HCT116 (cell line): ENCODE measurements around the gene EVX2. TPM values are rescaled to one million over a fixed set of nuclear protein-coding genes. Genes with fewer than 3 reads are reported as not detected.

Experiments used
- ATAC-seq: fragments of 200-7000 bp; cut with Tn5 transposase; 2 replicates; pipeline ENCODE4 v1.9.1; 2020; ENCODE audit warnings: mild to moderate bottlenecking, moderate library complexity
- BruUV-seq: library from RNA; stranded (reverse); fragments of 400-500 nt; replicated peaks from 2 replicates; lab custom pipeline; 2021; lab: Mats Ljungman, UMichigan
- CTCF ChIA-PET: fragments of 300-600 bp; sonication (Branson Sonifier 250); formaldehyde crosslinking; loops from one replicate; lab custom pipeline; 2021; ENCODE audit warnings: antibody characterized with exemption; lab: Charles Lee
- POLR2A ChIA-PET: fragments of 300-600, 350-600 bp; sonication (Branson Sonifier 250); formaldehyde crosslinking; loops from one replicate; lab custom pipeline; 2021; ENCODE audit warnings: antibody characterized with exemption; lab: Charles Lee
- RAD21 ChIA-PET, 2 experiments: fragments of 300-600 bp; sonication (Branson Sonifier 250); formaldehyde crosslinking; loops; one replicate each; lab custom pipeline; 2023; ENCODE audit warnings: low total read pairs in 2 of 2; ENCODE audit not compliant: uncharacterized antibody in 2 of 2, unreplicated experiment in 2 of 2, low non-redundant PET in 1 of 2; lab: Charles Lee
- DNase-seq: peaks from one replicate; pipeline ENCODE4 v3.0.0-alpha.2; 2010; ENCODE audit warnings: low read depth, low spot score
- H2AFZ ChIP-seq: fragments of 200-600 bp; shearing (Covaris generic), sonication (generic); 2 replicates; pipeline ENCODE4 v1.6.1; 2017; ENCODE audit warnings: low read depth, mixed run types, mixed read lengths, antibody characterized with exemption, low read length; ENCODE audit not compliant: poor library complexity, severe bottlenecking
- H3K27ac ChIP-seq: 2 replicates; pipeline ENCODE4 v1.5.1; 2012; ENCODE audit warnings: low read depth, low read length
- H3K27me3 ChIP-seq: fragments of 200-600 bp; sonication (generic); 2 replicates; pipeline ENCODE4 v1.6.1; 2016; ENCODE audit warnings: mixed run types, low read length, mixed read lengths; ENCODE audit not compliant: insufficient read depth
- H3K36me3 ChIP-seq, 2 experiments: fragments of 200-500 bp in 1 of 2; fragments of 200-600 bp in 1 of 2; sonication (Bioruptor generic) in 1 of 2; sonication (generic) in 1 of 2; 2 replicates each; pipeline versions ENCODE4 v1.5.1 to v1.6.1; 2014 to 2016; ENCODE audit warnings: low read length in 2 of 2, inconsistent platforms in 1 of 2, mixed read lengths in 1 of 2, mixed run types in 1 of 2; ENCODE audit not compliant: insufficient read depth in 2 of 2, control insufficient read depth in 1 of 2
- H3K4me1 ChIP-seq, 2 experiments: fragments of 200-600 bp in 1 of 2; sonication (generic) in 1 of 2; 2 replicates each; pipeline versions ENCODE4 v1.5.1 to v1.6.1; 2012 to 2017; ENCODE audit warnings: low read length in 2 of 2, inconsistent platforms in 1 of 2, mild to moderate bottlenecking in 1 of 2, mixed read lengths in 1 of 2, mixed run types in 1 of 2, moderate library complexity in 1 of 2; ENCODE audit not compliant: insufficient read depth in 2 of 2, control insufficient read depth in 1 of 2
- H3K4me2 ChIP-seq: fragments of 200-600 bp; sonication (generic); 2 replicates; pipeline ENCODE4 v1.6.1; 2017; ENCODE audit warnings: mixed run types, low read length, mixed read lengths
- H3K4me3 ChIP-seq, 2 experiments: fragments of 200-600 bp in 1 of 2; sonication (generic) in 1 of 2; replicated peaks in 1 of 2; 2 replicates each; pipeline ENCODE4 v1.5.1; 2011 to 2016; ENCODE audit warnings: low read length in 2 of 2, control low read depth in 1 of 2, low read depth in 1 of 2, mild to moderate bottlenecking in 1 of 2, mixed read lengths in 1 of 2, mixed run types in 1 of 2
- H3K79me2 ChIP-seq: fragments of 200-600 bp; sonication (generic); 2 replicates; pipeline ENCODE4 v1.6.1; 2017; ENCODE audit warnings: mild to moderate bottlenecking, mixed run types, low read length, moderate library complexity, mixed read lengths; ENCODE audit not compliant: insufficient read depth
- H3K9ac ChIP-seq: fragments of 200-600 bp; sonication (generic); 2 replicates; pipeline ENCODE4 v1.6.1; 2016; ENCODE audit warnings: low read length, mixed read lengths
- H3K9me2 ChIP-seq: fragments of 200-600 bp; sonication (generic), shearing (Covaris generic); 2 replicates; pipeline ENCODE4 v1.6.1; 2017; ENCODE audit warnings: mixed run types, mild to moderate bottlenecking, moderate library complexity; ENCODE audit not compliant: insufficient read depth
- H3K9me3 ChIP-seq, 2 experiments: fragments of 200-500 bp in 1 of 2; fragments of 200-600 bp in 1 of 2; sonication (Bioruptor generic) in 1 of 2; sonication (generic) in 1 of 2; 2 replicates each; pipeline ENCODE4 v1.6.1; 2014 to 2017; ENCODE audit warnings: low read length in 2 of 2, mixed read lengths in 2 of 2, inconsistent platforms in 1 of 2, low read depth in 1 of 2, mild to moderate bottlenecking in 1 of 2, mixed run types in 1 of 2, moderate library complexity in 1 of 2; ENCODE audit not compliant: control insufficient read depth in 1 of 2, insufficient read depth in 1 of 2
- H4K20me1 ChIP-seq: fragments of 200-600 bp; sonication (generic), shearing (Covaris generic); 2 replicates; pipeline ENCODE4 v1.6.1; 2017; ENCODE audit warnings: mixed run types, mild to moderate bottlenecking, moderate library complexity; ENCODE audit not compliant: insufficient read depth
- CBX3 ChIP-seq: IDR thresholded peaks from 2 replicates; pipeline ENCODE4 v1.6.1; 2012; ENCODE audit warnings: low read depth
- CEBPB ChIP-seq: IDR thresholded peaks from 2 replicates; pipeline ENCODE4 v1.6.1; 2012; ENCODE audit warnings: low read depth
- CTCF ChIP-seq, 3 experiments: fragments of 200-600 bp in 1 of 3; sonication (generic) in 1 of 3; IDR thresholded peaks in 2 of 3; conservative IDR thresholded peaks in 1 of 3; 2 replicates each; pipeline ENCODE4 v1.5.1; 2012 to 2017; ENCODE audit warnings: low read depth in 2 of 3, low read length in 2 of 3, antibody characterized with exemption in 1 of 3, borderline replicate concordance in 1 of 3, control low read depth in 1 of 3, mild to moderate bottlenecking in 1 of 3, mixed read lengths in 1 of 3, mixed run types in 1 of 3, moderate library complexity in 1 of 3; ENCODE audit not compliant: insufficient read depth in 1 of 3
- ELF1 ChIP-seq: IDR thresholded peaks from 2 replicates; pipeline ENCODE4 v1.6.1; 2012; ENCODE audit warnings: low read depth, borderline replicate concordance
- EZH2 ChIP-seq: fragments of 200-600 bp; sonication (generic); IDR thresholded peaks from 2 replicates; pipeline ENCODE4 v1.6.1; 2017; ENCODE audit warnings: antibody characterized with exemption, mixed run types
- EZH2phosphoT487 ChIP-seq: fragments of 200-600 bp; IDR thresholded peaks from 2 replicates; pipeline ENCODE4 v1.6.1; 2018; ENCODE audit warnings: antibody characterized with exemption, borderline replicate concordance
- POLR2AphosphoS5 ChIP-seq: IDR thresholded peaks from 2 replicates; pipeline ENCODE4 v1.6.1; 2011; ENCODE audit warnings: mild to moderate bottlenecking, low read depth, low read length, moderate library complexity
- SP1 ChIP-seq: IDR thresholded peaks from 2 replicates; pipeline ENCODE4 v1.6.1; 2012; ENCODE audit warnings: low read depth
- TCF7L2 ChIP-seq: IDR thresholded peaks from 2 replicates; pipeline ENCODE4 v1.7.0; 2011; ENCODE audit warnings: borderline replicate concordance, inconsistent platforms; ENCODE audit not compliant: insufficient read depth, insufficient read length; ENCODE audit errors: extremely low read depth
- YY1 ChIP-seq: IDR thresholded peaks from 2 replicates; pipeline ENCODE4 v1.6.1; 2011; ENCODE audit warnings: low read length, low read depth, moderate library complexity, mild to moderate bottlenecking; ENCODE audit not compliant: insufficient replicate concordance; ENCODE audit errors: extremely low read depth
- ZFX ChIP-seq: fragments of 450-650 bp; IDR thresholded peaks from 2 replicates; pipeline ENCODE4 v1.6.1; 2017
- intact Hi-C: fragments of 100-400 bp; cut with micrococcal nuclease; formaldehyde crosslinking; loops from 2 replicates; pipeline ENCODE4 v1.10.0; 2022
- total RNA-seq: library from RNA; stranded (reverse); gene quantifications from one replicate; pipeline ENCODE4 v1.2.1, GENCODE V29; 2021; ENCODE audit not compliant: unreplicated experiment
- TF ChIP-seq, protein P1 (sequence below): IDR thresholded peaks from 2 replicates; pipeline ENCODE4 v1.6.1; 2012; ENCODE audit warnings: low read depth

Gene EVX2
- total RNA-seq, 1 experiment from 2014 or later = not detected

DNA sequence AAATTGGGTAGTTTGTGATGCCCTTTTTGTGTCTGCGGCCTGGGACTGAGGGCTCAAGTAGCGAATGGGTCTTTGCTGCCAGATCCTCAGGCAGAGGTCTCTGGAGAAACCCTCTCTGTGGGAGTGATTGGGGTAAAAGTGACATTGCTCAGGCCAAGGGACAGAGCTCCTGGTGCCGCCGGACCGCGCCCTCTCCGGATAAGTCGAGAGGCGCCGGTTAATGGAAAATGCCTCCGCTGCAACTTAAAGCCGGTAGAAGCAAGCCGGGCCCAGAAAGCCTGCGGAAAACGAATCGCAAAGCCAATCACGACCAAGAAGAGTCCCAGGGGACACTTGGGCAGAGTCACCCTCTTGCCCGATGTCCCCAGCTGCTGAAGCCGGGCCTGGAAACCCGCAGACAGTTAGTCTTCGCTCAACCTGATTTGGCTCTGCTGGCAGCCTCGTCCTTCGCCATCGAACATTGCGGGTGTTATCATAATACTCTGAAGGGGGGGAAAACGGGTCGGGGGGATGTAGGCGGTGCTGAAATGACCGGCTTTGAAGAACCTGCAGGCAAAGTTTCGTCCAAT lies 15.5 kb upstream of the EVX2 start:
- H4K20me1 ChIP-seq = no peaks in the 10 kb centered on the region
- ChIA-PET CTCF (no interaction called here), RAD21 (interaction anchor here in 1 of 2 experiments (0.7 kb wide), 1 partner anchor 732 kb away, joined by 3 read pairs; no protein-coding TSS in a partner anchor), POLR2A (no interaction called here)
- DNase-seq (no peak), ATAC-seq (no peak)
- no peaks in the 10 kb centered on the region for H3K9me2 ChIP-seq
- H3K27ac ChIP-seq = no peak overlapping the region
- H3K27me3 ChIP-seq = no peaks in the 10 kb centered on the region
- BruUV-seq = no TSS peak
- no peak overlapping the region for H2AFZ ChIP-seq
- H3K36me3 ChIP-seq = no peaks in the 10 kb centered on the region
- H3K4me1 ChIP-seq = peaks cover 5 to 18% of the 10 kb centered on the region in 2 experiments; a peak in 3 of 4 replicates
- TF ChIP-seq EZH2phosphoT487 = no peak
- TF ChIP-seq POLR2AphosphoS5 = no peak
- no peak for TF ChIP-seq ZFX
- TF ChIP-seq TCF7L2 = no peak
- no peak for TF ChIP-seq CBX3
- TF ChIP-seq CTCF (IDR thresholded peaks at IDR 0.05 in 2 of 3, conservative IDR thresholded peaks at IDR 0.05 in 1 of 3; ENCODE audit: borderline replicate concordance in 1 of 3, insufficient read depth in 1 of 3, low read depth in 2 of 3, low read length in 2 of 3) = no peak
- TF ChIP-seq EZH2 = no peak
- no peak for TF ChIP-seq YY1
- TF ChIP-seq ELF1 = no peak
- TF ChIP-seq SP1 = no peak
- TF ChIP-seq, protein P1, sequence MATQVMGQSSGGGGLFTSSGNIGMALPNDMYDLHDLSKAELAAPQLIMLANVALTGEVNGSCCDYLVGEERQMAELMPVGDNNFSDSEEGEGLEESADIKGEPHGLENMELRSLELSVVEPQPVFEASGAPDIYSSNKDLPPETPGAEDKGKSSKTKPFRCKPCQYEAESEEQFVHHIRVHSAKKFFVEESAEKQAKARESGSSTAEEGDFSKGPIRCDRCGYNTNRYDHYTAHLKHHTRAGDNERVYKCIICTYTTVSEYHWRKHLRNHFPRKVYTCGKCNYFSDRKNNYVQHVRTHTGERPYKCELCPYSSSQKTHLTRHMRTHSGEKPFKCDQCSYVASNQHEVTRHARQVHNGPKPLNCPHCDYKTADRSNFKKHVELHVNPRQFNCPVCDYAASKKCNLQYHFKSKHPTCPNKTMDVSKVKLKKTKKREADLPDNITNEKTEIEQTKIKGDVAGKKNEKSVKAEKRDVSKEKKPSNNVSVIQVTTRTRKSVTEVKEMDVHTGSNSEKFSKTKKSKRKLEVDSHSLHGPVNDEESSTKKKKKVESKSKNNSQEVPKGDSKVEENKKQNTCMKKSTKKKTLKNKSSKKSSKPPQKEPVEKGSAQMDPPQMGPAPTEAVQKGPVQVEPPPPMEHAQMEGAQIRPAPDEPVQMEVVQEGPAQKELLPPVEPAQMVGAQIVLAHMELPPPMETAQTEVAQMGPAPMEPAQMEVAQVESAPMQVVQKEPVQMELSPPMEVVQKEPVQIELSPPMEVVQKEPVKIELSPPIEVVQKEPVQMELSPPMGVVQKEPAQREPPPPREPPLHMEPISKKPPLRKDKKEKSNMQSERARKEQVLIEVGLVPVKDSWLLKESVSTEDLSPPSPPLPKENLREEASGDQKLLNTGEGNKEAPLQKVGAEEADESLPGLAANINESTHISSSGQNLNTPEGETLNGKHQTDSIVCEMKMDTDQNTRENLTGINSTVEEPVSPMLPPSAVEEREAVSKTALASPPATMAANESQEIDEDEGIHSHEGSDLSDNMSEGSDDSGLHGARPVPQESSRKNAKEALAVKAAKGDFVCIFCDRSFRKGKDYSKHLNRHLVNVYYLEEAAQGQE = no peak
- TF ChIP-seq CEBPB = no peak
- H3K4me3 ChIP-seq = no peak overlapping the region
- no peak overlapping the region for H3K4me2 ChIP-seq
- intact Hi-C loops = loop anchor here (5.0 kb wide), 1 partner anchor 1327 kb away; no protein-coding TSS in a partner anchor
- no peaks in the 10 kb centered on the region for H3K79me2 ChIP-seq
- no peak overlapping the region for H3K9ac ChIP-seq
- no peaks in the 10 kb centered on the region for H3K9me3 ChIP-seq
